Naive thymus-derived CD4-positive, alpha-beta T cell (primary cell): Measurements from ENCODE around the gene WBP1L. TPM values are rescaled to one million over a fixed set of nuclear protein-coding genes. Genes with fewer than 3 reads are reported as not detected.
"Not testable (repeated sequence)": the region's sequence is repeated elsewhere in the genome, so short reads cannot be mapped to it uniquely, and the experiment has no call there.

Experiments
- ATAC-seq: fragments of 150-1000 bp; cut with Tn5 transposase; 2 replicates; pipeline ENCODE4 v1.10.0; 2021; ENCODE audit warnings: mild to moderate bottlenecking, moderate library complexity
- CTCF ChIA-PET: fragments of 350-600 bp; sonication (Branson Sonifier 250); formaldehyde crosslinking; loops from one replicate; lab custom pipeline; 2021; ENCODE audit warnings: antibody characterized with exemption; lab: Charles Lee
- POLR2A ChIA-PET: fragments of 350-600 bp; sonication (Branson Sonifier 250); formaldehyde crosslinking; loops from one replicate; lab custom pipeline; 2021; ENCODE audit warnings: antibody characterized with exemption, inconsistent platforms; lab: Charles Lee
- DNase-seq, 9 donors: peaks; one replicate each; pipeline versions ENCODE4 v3.0.0 to v3.0.0-alpha.2; 2020 to 2022; ENCODE audit warnings: mixed read lengths in 1 of 9
- H3K27ac ChIP-seq: one replicate; pipeline ENCODE4 v1.7.0; 2013; ENCODE audit warnings: mild to moderate bottlenecking, low read depth, low read length, moderate library complexity
- H3K27me3 ChIP-seq, 2 donors: one replicate each; pipeline ENCODE4 v1.7.0; 2013; ENCODE audit warnings: low read length in 2 of 2, mild to moderate bottlenecking in 2 of 2, moderate library complexity in 2 of 2; ENCODE audit not compliant: control insufficient read depth in 2 of 2, insufficient read depth in 2 of 2
- H3K36me3 ChIP-seq, 3 experiments: 1 replicate in 2 of 3; 2 replicates in 1 of 3; pipeline ENCODE4 v1.7.0; 2013; ENCODE audit warnings: low read length in 3 of 3, mild to moderate bottlenecking in 3 of 3, moderate library complexity in 1 of 3; ENCODE audit not compliant: insufficient read depth in 3 of 3, control insufficient read depth in 2 of 3
- H3K4me1 ChIP-seq, 2 donors: one replicate each; pipeline ENCODE4 v1.7.0; 2013; ENCODE audit warnings: low read length in 2 of 2, mild to moderate bottlenecking in 2 of 2, moderate library complexity in 1 of 2; ENCODE audit not compliant: control insufficient read depth in 2 of 2, insufficient read depth in 2 of 2
- H3K4me3 ChIP-seq: 2 replicates; pipeline ENCODE4 v1.7.0; 2013; ENCODE audit warnings: mild to moderate bottlenecking, low read length
- H3K9me3 ChIP-seq, 3 experiments: 1 replicate in 2 of 3; 2 replicates in 1 of 3; pipeline ENCODE4 v1.7.0; 2013; ENCODE audit warnings: low read length in 3 of 3; ENCODE audit not compliant: control insufficient read depth in 2 of 3
- H3K27ac Mint-ChIP-seq, 9 donors: one replicate each; pipeline ENCODE4 v1.8.0; 2020 to 2022; ENCODE audit warnings: mixed read lengths in 9 of 9, mild to moderate bottlenecking in 8 of 9, moderate library complexity in 5 of 9, inconsistent platforms in 2 of 9
- H3K27me3 Mint-ChIP-seq, 5 donors: one replicate each; pipeline ENCODE4 v1.8.0; 2021 to 2022; ENCODE audit warnings: mixed read lengths in 5 of 5, mild to moderate bottlenecking in 1 of 5
- H3K36me3 Mint-ChIP-seq, 5 donors: one replicate each; pipeline ENCODE4 v1.8.0; 2020 to 2022; ENCODE audit warnings: mixed read lengths in 5 of 5, mild to moderate bottlenecking in 3 of 5, inconsistent platforms in 1 of 5
- H3K4me1 Mint-ChIP-seq, 7 donors: one replicate each; pipeline ENCODE4 v1.8.0; 2020 to 2022; ENCODE audit warnings: mixed read lengths in 7 of 7, mild to moderate bottlenecking in 3 of 7, inconsistent platforms in 1 of 7
- H3K4me3 Mint-ChIP-seq, 10 donors: one replicate each; pipeline ENCODE4 v1.8.0; 2020 to 2022; ENCODE audit warnings: mild to moderate bottlenecking in 10 of 10, mixed read lengths in 10 of 10, moderate library complexity in 6 of 10, inconsistent platforms in 2 of 10
- H3K9me3 Mint-ChIP-seq, 11 donors: one replicate each; pipeline ENCODE4 v1.8.0; 2020 to 2022; ENCODE audit warnings: mixed read lengths in 11 of 11, mild to moderate bottlenecking in 4 of 11, inconsistent platforms in 1 of 11, moderate library complexity in 1 of 11
- intact Hi-C, 2 donors: fragments of 100-400 bp; cut with micrococcal nuclease; formaldehyde crosslinking; loops; one replicate each; pipeline ENCODE4 v1.15.1; 2023
- polyA plus RNA-seq, 2 donors: library from polyadenylated mRNA; unstranded; fragments of 300-500 nt; fragmentation: Illumina TruSeq; gene quantifications; one replicate each; pipeline ENCODE4 v1.2.3, GENCODE V29; 2021
- total RNA-seq, 6 experiments: library from RNA in 5 of 6; stranded (reverse) in 5 of 6; gene quantifications; 1 replicate in 5 of 6; 2 replicates in 1 of 6; pipeline ENCODE4 v1.2.3 and lab custom pipeline; 2021 to 2026

The WBP1L gene
- total and polyA plus RNA-seq, 7 experiments from 2014 or later = 19.4 to 37.9 (median 30.3) TPM

DNA sequence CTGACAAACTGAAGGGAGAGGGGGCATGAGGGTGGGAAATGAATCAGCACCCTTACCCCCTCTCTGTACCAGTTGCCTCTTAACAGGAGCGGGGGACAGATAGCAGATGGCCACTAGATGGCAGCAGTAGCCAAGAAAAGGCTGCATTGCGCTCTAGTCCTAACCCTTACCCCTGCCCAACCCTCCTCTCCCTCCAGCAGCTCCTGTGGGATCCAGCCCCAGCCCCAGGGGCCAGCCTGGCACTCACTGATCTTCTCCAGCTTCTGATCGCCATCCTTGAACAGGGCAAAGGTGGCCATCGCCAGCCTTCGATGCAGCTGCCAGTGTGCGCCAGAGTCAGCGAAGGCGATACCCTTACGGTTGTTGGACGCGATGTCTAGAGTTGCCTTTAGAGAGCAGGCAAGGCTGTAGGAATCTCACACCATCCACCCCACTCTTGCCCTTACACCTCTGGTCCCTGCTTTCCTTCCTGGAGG lies 91.3 kb downstream of the WBP1L start:
- no peaks in the 10 kb centered on the region for H3K9me3 ChIP-seq
- peaks cover 0 to 1% (median 0%) of the 10 kb centered on the region in 7 donors for H3K4me1 Mint-ChIP-seq
- CTCF ChIA-PET = interaction anchor here (0.6 to 3.7 kb wide), 11 partner anchors 41 to 501 kb away, joined by 3 to 20 read pairs (median 3); no protein-coding TSS in a partner anchor
- H3K9me3 Mint-ChIP-seq = peaks cover 0 to 25% (median 11%) of the 10 kb centered on the region in 11 donors
- H3K36me3 Mint-ChIP-seq = peaks cover 0 to 12% (median 7%) of the 10 kb centered on the region in 5 donors
- H3K27me3 ChIP-seq = no peaks in the 10 kb centered on the region
- H3K4me3 ChIP-seq = no peak overlapping the region
- H3K27ac ChIP-seq = no peak overlapping the region
- intact Hi-C loops = loop anchor here (1.0 to 10.0 kb wide), 8 partner anchors 66 to 650 kb away; partner anchors contain the start of gene CNNM2 (in 1 of the 2)
- DNase-seq = peak; percentile 44 to 77 (median 66)
- H3K27ac Mint-ChIP-seq = no peak overlapping the region
- peaks cover 0 to 9% (median 6%) of the 10 kb centered on the region in 5 donors for H3K27me3 Mint-ChIP-seq
- peak; percentile 95 for ATAC-seq
- H3K36me3 ChIP-seq = no peaks in the 10 kb centered on the region
- H3K4me3 Mint-ChIP-seq = no peak overlapping the region
- H3K4me1 ChIP-seq = no peaks in the 10 kb centered on the region
- POLR2A ChIA-PET = no interaction called here

DNA sequence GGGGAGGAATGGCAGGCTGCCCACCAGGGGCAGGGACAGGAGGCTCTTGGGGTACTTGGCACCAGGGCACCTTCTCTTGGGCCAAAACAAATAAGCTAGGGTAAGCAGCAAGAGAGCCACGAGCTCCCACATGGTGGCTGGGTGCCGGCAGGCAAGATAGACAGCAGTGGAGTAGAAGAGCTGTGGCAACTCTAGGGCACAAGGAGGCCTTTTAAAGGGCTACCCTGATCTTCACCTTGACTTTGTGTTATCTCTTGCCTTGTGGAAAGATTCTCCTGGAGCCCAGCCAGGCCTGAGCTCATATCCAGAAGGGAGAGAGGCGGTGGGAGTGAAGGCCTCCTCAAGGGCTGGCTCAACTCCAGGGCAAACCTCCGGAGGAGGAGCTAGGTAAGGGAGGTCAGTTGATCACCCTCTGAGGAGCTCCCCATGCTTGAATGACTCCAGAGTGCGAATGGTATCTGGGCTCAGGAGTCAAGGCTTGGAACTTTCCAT lies 93.5 kb downstream of the WBP1L start, which contains the start of gene CYP17A1:
Gene CYP17A1, minus strand, starts transcription at position 184 of the 492 bp plus-strand sequence. Its CDS starts 52 bp downstream, at position 132.
- no peak within 1 kb of the TSS for H3K4me3 Mint-ChIP-seq

DNA sequence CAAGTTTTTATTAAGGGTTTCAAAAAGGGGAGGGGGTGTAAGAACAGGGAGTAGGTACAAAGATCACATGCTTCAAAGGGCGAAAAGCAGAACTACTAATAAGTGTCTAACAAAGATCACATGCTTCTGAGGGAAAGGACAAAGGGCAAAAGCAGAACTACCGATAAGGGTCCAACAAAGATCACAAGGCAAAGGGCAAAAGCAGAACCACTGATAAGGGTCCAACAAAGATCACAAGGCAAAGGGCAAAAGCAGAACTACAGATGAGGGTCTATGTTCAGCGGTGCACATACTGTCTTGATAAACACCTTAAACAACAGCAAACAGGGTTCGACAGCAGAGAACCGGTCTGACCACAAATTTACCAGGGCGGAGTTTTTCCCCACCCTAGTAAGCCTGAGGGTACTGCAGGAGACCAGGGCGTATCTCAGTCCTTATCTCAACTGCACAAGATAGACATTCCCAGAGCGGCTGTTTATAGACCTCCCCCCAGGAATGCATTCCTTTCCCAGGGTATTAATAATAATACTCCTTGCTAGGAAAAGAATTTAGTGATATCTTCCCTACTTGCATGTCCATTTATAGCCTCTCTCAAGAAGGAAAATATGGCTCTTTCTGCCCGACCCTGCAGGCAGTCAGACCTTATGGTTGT lies 94.7 kb downstream of the WBP1L start:
- H3K4me3 Mint-ChIP-seq, H3K4me3 ChIP-seq, DNase-seq, H3K27ac ChIP-seq, H3K9me3 ChIP-seq, H3K4me1 ChIP-seq, H3K27me3 ChIP-seq, H3K4me1 Mint-ChIP-seq, H3K36me3 ChIP-seq, ATAC-seq: not testable (repeated sequence)
- H3K27me3 Mint-ChIP-seq = peaks cover 0 to 28% (median 9%) of the 10 kb centered on the region in 5 donors
- ChIA-PET POLR2A (interaction anchor here (0.6 to 0.7 kb wide), 3 partner anchors 64 to 227 kb away, joined by 3 to 4 read pairs (median 3); no protein-coding TSS in a partner anchor), CTCF (interaction anchor here (3.7 kb wide), 1 partner anchor 231 kb away, joined by 20 read pairs; no protein-coding TSS in a partner anchor)
- H3K27ac Mint-ChIP-seq = peak overlapping the region in 1 of 9 donors; percentile 20
- intact Hi-C loops = loop anchor here in 1 of 2 donors (5.0 to 10.0 kb wide), 2 partner anchors 79 to 646 kb away; partner anchors contain the start of gene CNNM2
- H3K36me3 Mint-ChIP-seq = peaks cover 0 to 15% (median 8%) of the 10 kb centered on the region in 5 donors
- peaks cover 0 to 30% (median 13%) of the 10 kb centered on the region in 11 donors for H3K9me3 Mint-ChIP-seq

More for the DNA sequence above, 93.5 kb downstream of the WBP1L start, which contains the start of gene CYP17A1:
- ChIA-PET CTCF (interaction anchor here (0.6 to 3.7 kb wide), 6 partner anchors 80 to 407 kb away, joined by 3 to 20 read pairs (median 6); no protein-coding TSS in a partner anchor), POLR2A (interaction anchor here (0.6 to 0.7 kb wide), 3 partner anchors 62 to 228 kb away, joined by 3 to 4 read pairs (median 3); no protein-coding TSS in a partner anchor)
- Mint-ChIP-seq H3K9me3 (peaks cover 0 to 25% (median 11%) of the 10 kb centered on the region in 11 donors), H3K4me1 (peaks cover 0 to 1% (median 0%) of the 10 kb centered on the region in 7 donors), H3K27ac (peak within 1 kb of the TSS in 2 of 9 donors; percentile 13 to 20), H3K27me3 (peaks cover 0 to 18% (median 9%) of the 10 kb centered on the region in 5 donors), H3K36me3 (peaks cover 0 to 12% (median 6%) of the 10 kb centered on the region in 5 donors)
- Histone ChIP-seq H3K4me3 (no peak within 1 kb of the TSS), H3K9me3 (no peaks in the 10 kb centered on the region), H3K36me3 (no peaks in the 10 kb centered on the region), H3K27me3 (no peaks in the 10 kb centered on the region), H3K4me1 (no peaks in the 10 kb centered on the region), H3K27ac (no peak within 1 kb of the TSS)
- intact Hi-C loops = loop anchor here in 1 of 2 donors (5.0 to 10.0 kb wide), 2 partner anchors 80 to 648 kb away; partner anchors contain the start of gene CNNM2
- ATAC-seq (no peak), DNase-seq (no peak)

DNA sequence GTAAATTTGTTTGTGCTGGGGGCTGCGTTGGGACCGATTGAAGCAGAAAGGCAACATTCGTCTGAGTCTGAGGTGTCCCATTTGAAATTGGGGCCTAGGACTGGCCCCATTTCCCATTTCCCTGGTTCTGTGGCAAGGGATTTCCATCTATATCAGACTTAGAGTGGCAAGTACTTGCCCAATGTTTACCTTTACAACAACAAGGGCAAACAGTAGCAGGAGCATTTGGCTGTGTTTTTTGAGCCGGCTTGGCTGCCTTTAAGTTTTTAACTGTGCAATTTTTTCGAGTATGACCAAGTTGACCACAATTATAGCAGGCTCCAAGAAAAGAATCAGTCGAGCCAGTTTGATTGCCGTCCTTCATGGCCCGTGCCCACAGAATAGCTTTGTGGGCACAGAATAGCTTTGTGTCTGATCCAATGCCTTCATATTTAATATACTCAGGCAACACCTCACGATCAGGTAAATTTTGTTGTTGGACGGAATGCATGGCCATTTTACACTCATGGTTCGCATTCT lies 98.1 kb downstream of the WBP1L start:
- Histone ChIP-seq H3K27ac (no peak overlapping the region), H3K4me1 (no peaks in the 10 kb centered on the region), H3K4me3 (no peak overlapping the region), H3K9me3 (no peaks in the 10 kb centered on the region), H3K27me3 (no peaks in the 10 kb centered on the region), H3K36me3 (no peaks in the 10 kb centered on the region)
- Mint-ChIP-seq H3K27me3 (peaks cover 0 to 35% (median 5%) of the 10 kb centered on the region in 5 donors), H3K4me1 (no peaks in the 10 kb centered on the region), H3K27ac (no peak overlapping the region), H3K4me3 (no peak overlapping the region), H3K36me3 (peaks cover 0 to 16% (median 11%) of the 10 kb centered on the region in 5 donors), H3K9me3 (peaks cover 0 to 38% (median 13%) of the 10 kb centered on the region in 11 donors)
- ATAC-seq (no peak), DNase-seq (no peak)
- intact Hi-C loops = no loop called here
- ChIA-PET POLR2A (interaction anchor here (0.6 kb wide), 1 partner anchor 9 kb away, joined by 4 read pairs; no protein-coding TSS in a partner anchor), CTCF (interaction anchor here (0.7 kb wide), 1 partner anchor 400 kb away, joined by 3 read pairs; no protein-coding TSS in a partner anchor)

DNA sequence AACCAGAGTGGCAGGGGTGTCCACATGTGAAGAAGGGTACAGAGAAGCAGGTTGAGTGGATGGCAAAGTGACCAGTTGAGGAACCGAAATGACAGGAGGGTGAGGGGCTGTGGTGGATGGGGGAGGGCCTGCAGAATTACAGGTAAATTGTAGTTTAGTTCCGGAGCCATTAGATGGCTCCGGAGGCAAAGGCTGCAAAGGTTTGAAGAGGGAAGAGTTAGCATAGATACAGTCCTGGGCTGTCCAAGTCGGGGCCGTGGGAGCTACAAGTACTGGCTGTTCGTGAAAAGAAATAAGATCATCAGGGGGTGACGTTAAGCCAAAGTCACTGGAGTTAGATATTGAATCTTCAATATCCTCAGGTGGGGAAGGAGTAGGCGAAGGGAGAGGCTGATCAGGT lies 99.4 kb downstream of the WBP1L start:
- H3K36me3 ChIP-seq, POLR2A ChIA-PET, intact Hi-C loops, CTCF ChIA-PET, H3K36me3 Mint-ChIP-seq, H3K27me3 ChIP-seq, H3K4me3 ChIP-seq, H3K4me1 ChIP-seq, H3K4me3 Mint-ChIP-seq, H3K27ac ChIP-seq, H3K9me3 ChIP-seq, H3K27ac Mint-ChIP-seq, ATAC-seq, DNase-seq, H3K4me1 Mint-ChIP-seq: not testable (repeated sequence)
- Mint-ChIP-seq H3K27me3 (peaks cover 0 to 35% (median 5%) of the 10 kb centered on the region in 5 donors), H3K9me3 (peaks cover 0 to 27% (median 9%) of the 10 kb centered on the region in 11 donors)

DNA sequence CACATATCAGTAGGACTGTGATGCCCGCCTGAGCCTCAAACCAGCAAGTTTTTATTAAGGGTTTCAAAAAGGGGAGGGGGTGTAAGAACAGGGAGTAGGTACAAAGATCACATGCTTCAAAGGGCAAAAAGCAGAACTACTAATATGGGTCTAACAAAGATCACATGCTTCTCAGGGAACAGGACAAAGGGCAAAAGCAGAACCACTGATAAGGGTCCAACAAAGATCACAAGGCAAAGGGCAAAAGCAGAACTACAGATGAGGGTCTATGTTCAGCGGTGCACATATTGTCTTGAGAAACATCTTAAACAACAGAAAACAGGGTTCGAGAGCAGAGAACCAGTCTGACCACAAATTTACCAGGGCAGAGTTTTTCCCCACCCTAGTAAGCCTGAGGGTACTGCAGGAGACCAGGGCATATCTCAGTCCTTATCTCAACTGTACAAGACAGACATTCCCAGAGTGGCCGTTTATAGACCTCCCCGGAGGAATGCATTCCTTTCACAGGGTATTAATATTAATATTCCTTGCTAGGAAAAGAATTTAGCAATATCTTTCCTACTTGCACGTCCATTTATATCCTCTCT lies 100.5 kb downstream of the WBP1L start:
- H3K4me3 Mint-ChIP-seq, intact Hi-C loops, H3K27ac ChIP-seq, CTCF ChIA-PET, H3K27me3 ChIP-seq, H3K36me3 ChIP-seq, H3K4me1 ChIP-seq, H3K4me1 Mint-ChIP-seq, H3K4me3 ChIP-seq, H3K9me3 ChIP-seq, DNase-seq, H3K27ac Mint-ChIP-seq, ATAC-seq, H3K36me3 Mint-ChIP-seq, POLR2A ChIA-PET: not testable (repeated sequence)
- peaks cover 0 to 18% (median 4%) of the 10 kb centered on the region in 11 donors for H3K9me3 Mint-ChIP-seq
- H3K27me3 Mint-ChIP-seq = peaks cover 0 to 33% (median 5%) of the 10 kb centered on the region in 5 donors
